Fibroblast of villous mesenchyme (primary cell): ENCODE results near the gene UQCR11. TPM values are rescaled to one million over a fixed set of nuclear protein-coding genes. Genes with fewer than 3 reads are reported as not detected.

Experiments
- DNase-seq: peaks from one replicate; pipeline ENCODE4 v3.0.0-alpha.2; 2010; ENCODE audit warnings: low read depth
- H3K4me3 ChIP-seq: 2 replicates; pipeline ENCODE4 v1.5.1; 2011; ENCODE audit warnings: low read depth, mild to moderate bottlenecking, low read length
- total RNA-seq: library from RNA; depleted of rRNA; stranded (reverse); fragments of >200 nt; gene quantifications from 2 replicates; pipeline ENCODE4 v1.2.3, GENCODE V29; 2012
- TF ChIP-seq, protein P1 (sequence below): IDR thresholded peaks from 2 replicates; pipeline ENCODE4 v1.5.1; 2012; ENCODE audit warnings: low read depth, mild to moderate bottlenecking, low read length; ENCODE audit not compliant: insufficient read depth

The UQCR11 gene
- total RNA-seq, 1 donor = 53.5 TPM

DNA sequence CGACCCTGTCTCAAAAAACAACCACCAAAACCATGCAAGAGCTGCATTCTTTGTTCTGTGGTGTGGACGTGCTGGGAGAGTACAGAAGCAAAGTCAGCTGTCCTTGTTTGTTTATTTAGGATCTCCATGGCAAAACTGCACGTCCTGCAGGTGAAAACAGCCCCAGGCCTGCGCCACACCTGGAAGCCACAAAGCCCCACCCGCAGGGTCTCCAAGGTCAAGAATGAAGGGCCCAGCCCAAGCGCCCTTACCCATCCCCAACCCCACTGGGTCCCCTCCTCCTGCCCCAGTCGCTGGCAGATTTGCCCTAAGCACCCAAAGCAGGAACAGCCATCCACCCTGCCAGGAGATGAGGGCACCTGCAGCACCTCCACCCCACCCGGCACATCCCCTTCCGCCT is 23.1 kb downstream of the UQCR11 start:
- TF ChIP-seq, protein P1, sequence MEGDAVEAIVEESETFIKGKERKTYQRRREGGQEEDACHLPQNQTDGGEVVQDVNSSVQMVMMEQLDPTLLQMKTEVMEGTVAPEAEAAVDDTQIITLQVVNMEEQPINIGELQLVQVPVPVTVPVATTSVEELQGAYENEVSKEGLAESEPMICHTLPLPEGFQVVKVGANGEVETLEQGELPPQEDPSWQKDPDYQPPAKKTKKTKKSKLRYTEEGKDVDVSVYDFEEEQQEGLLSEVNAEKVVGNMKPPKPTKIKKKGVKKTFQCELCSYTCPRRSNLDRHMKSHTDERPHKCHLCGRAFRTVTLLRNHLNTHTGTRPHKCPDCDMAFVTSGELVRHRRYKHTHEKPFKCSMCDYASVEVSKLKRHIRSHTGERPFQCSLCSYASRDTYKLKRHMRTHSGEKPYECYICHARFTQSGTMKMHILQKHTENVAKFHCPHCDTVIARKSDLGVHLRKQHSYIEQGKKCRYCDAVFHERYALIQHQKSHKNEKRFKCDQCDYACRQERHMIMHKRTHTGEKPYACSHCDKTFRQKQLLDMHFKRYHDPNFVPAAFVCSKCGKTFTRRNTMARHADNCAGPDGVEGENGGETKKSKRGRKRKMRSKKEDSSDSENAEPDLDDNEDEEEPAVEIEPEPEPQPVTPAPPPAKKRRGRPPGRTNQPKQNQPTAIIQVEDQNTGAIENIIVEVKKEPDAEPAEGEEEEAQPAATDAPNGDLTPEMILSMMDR = no peak
- H3K4me3 ChIP-seq = no peak overlapping the region
- DNase-seq = no peak

DNA sequence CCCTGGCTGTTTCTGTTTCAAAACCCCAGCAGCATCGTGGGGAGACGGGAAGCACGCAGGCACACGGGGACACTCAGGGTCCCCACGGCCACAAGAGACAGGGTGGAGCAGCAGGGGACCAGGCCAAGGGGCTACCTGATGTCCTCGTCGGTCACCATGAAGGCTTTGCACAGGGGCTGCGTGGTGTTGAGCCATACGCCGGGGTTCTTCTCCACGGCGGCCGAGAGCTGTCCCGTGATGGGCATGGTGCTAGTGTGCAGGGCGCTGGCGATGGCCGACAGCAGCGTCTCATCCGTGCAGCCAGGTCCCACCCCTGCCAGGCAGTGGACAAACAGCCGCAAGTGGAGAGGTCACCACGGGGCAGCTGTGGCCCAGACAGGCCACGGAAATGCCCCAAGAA is 24.3 kb downstream of the UQCR11 start:
- TF ChIP-seq, protein P1 = no peak
- H3K4me3 ChIP-seq = no peak overlapping the region
- no peak for DNase-seq

DNA sequence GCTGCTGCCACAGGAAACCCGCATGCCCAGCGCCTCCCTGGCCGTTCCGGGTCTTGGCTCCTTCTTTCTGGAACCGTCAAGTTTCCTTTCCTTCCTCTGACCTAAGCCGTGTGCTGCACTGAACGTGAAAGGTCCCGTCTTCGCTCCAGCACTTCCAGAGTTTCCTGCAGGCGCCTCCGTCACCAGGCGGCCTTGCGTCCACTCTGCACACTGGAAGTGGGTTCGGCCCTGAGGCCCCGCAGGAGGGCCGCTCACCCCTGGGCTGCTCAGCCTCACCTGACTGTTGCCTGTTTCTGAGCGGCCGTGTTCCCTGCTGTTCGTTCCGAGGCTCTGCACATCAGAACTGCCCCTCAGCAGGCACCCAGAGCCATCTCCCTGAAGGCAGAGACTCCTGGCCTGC is 24.9 kb downstream of the UQCR11 start:
- H3K4me3 ChIP-seq = no peak overlapping the region
- DNase-seq = no peak
- TF ChIP-seq, protein P1 = no peak

DNA sequence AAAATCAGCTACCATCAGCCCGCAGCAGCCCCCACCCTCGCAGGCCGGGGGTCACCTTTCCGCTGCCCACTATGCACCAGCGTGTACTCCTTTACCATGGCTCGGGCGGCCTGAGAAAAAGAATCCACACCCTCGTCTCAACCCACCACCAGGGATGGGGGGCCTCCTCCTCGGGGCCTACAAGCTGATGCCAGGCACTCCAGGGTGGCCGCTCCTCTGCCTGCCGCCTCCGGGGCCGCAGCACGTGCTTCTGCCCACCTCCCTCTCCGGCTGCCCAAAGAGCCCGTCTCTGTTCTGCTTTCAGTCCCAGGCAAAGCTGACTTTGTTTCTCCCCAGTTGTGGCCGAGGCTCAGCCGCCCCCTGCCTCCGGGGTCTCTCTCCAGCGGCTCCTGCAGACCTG is 26.0 kb downstream of the UQCR11 start:
- TF ChIP-seq, protein P1 = no peak
- DNase-seq = no peak

DNA sequence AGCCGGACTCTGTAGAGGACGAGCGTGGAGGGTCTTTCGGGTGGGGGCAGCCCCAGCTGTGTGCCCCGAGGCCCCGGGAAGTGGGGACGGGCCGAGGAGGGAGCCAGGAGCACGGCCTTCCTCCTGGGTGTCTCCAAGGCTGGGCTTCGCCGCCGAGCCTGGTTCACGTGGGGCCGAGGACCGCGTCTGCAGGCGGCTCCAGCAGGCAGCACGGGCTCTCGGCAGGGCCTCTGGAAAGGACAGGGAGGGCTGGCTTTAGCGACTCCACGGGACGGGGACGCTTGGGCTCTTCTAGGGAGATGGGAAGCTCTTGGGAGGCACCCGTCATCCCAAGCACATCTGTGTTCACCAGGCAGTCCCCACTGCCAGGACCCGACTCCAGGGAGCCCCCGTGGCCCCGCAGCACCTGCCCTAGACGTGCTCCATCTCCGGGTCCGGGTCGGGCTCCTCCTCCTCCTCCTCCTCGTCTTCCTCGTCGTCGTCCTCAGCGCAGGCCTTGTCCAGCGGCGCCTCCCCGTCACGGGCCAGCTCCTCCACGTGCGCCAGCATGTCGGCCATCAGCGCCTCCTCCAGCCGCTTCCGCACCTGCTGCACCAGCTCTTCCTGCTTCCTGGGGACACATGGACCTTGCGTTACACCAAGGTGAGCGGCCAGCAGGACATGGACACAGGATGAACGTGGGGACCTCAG is 27.2 kb downstream of the UQCR11 start:
- DNase-seq = no peak
- TF ChIP-seq, protein P1 = no peak
- no peak overlapping the region for H3K4me3 ChIP-seq

More for the DNA sequence above, 26.0 kb downstream of the UQCR11 start:
- no peak overlapping the region for H3K4me3 ChIP-seq

GRCh38 chr19:1577090-1577928 is 28.0 kb downstream of the UQCR11 start:
- TF ChIP-seq, protein P1 = no peak
- no peak overlapping the region for H3K4me3 ChIP-seq
- DNase-seq = no peak
